ENCODE data around the gene SPINT3. TPM values are rescaled to one million over a fixed set of nuclear protein-coding genes. Genes with fewer than 3 reads are reported as not detected.

SPINT3 gene
- total RNA-seq, 1 experiment from 2014 or later, result not detected

Other genes with a start within 250 kb of the SPINT3 start
- not detected in 2 replicates for gene RBPJL, start 208.8 kb downstream of the SPINT3 start, total RNA-seq (2014; rRNA removed; shearing (Covaris generic))
- gene MATN4, start 207.3 kb downstream of the SPINT3 start, total RNA-seq (2014; rRNA removed; shearing (Covaris generic)), result 0.14 and 0.67 TPM in 2 replicates
- 47.3 and 56.1 TPM in 2 replicates for gene SDC4, start 167.2 kb downstream of the SPINT3 start, total RNA-seq (2014; rRNA removed; shearing (Covaris generic))
- gene SYS1, start 152.5 kb downstream of the SPINT3 start, total RNA-seq (2014; rRNA removed; shearing (Covaris generic)), result 11.8 and 22.8 TPM in 2 replicates
- gene TP53TG5, start 137.3 kb downstream of the SPINT3 start, total RNA-seq (2014; rRNA removed; shearing (Covaris generic)), result not detected in 2 replicates
- gene DBNDD2, start 107.3 kb downstream of the SPINT3 start, total RNA-seq (2014; rRNA removed; shearing (Covaris generic)), result 12.5 and 23.4 TPM in 2 replicates
- 67.9 and 70.5 TPM in 2 replicates for gene PIGT, start 99.5 kb downstream of the SPINT3 start, total RNA-seq (2014; rRNA removed; shearing (Covaris generic))
- gene WFDC2, start 45.9 kb downstream of the SPINT3 start, total RNA-seq (2014; rRNA removed; shearing (Covaris generic)), result 10.0 and 16.5 TPM in 2 replicates
- gene WFDC6, start 23.9 kb upstream of the SPINT3 start, total RNA-seq (2014; rRNA removed; shearing (Covaris generic)), result not detected in 2 replicates
- 0.03 TPM in 1 of 2 replicates, not detected in the other for gene EPPIN, start 31.8 kb upstream of the SPINT3 start, total RNA-seq (2014; rRNA removed; shearing (Covaris generic))
- not detected in 2 replicates for gene WFDC8, start 63.7 kb upstream of the SPINT3 start, total RNA-seq (2014; rRNA removed; shearing (Covaris generic))
- 0.33 TPM in 1 of 2 replicates, not detected in the other for gene WFDC10A, start 114.1 kb upstream of the SPINT3 start, total RNA-seq (2014; rRNA removed; shearing (Covaris generic))
- gene WFDC9, start 115.7 kb upstream of the SPINT3 start, total RNA-seq (2014; rRNA removed; shearing (Covaris generic)), result not detected in 2 replicates
- not detected in 2 replicates for gene WFDC11, start 154.6 kb upstream of the SPINT3 start, total RNA-seq (2014; rRNA removed; shearing (Covaris generic))
- gene WFDC13, start 186.4 kb upstream of the SPINT3 start, total RNA-seq (2014; rRNA removed; shearing (Covaris generic)), result not detected in 2 replicates
- 0.52 TPM in 1 of 2 replicates, not detected in the other for gene WFDC10B, start 189.4 kb upstream of the SPINT3 start, total RNA-seq (2014; rRNA removed; shearing (Covaris generic))
- not detected in 2 replicates for gene SPINT4, start 206.7 kb upstream of the SPINT3 start, total RNA-seq (2014; rRNA removed; shearing (Covaris generic))